ENCODE data around the gene G2E3. TPM values are rescaled to one million over a fixed set of nuclear protein-coding genes. Genes with fewer than 3 reads are reported as not detected.

Gene G2E3
- total and polyA plus RNA-seq, 2 of the 13 experiments (the other 11 are each of a cell fraction or from before 2014, with no cell fraction given): 22.8 to 63.0 TPM

DNA sequence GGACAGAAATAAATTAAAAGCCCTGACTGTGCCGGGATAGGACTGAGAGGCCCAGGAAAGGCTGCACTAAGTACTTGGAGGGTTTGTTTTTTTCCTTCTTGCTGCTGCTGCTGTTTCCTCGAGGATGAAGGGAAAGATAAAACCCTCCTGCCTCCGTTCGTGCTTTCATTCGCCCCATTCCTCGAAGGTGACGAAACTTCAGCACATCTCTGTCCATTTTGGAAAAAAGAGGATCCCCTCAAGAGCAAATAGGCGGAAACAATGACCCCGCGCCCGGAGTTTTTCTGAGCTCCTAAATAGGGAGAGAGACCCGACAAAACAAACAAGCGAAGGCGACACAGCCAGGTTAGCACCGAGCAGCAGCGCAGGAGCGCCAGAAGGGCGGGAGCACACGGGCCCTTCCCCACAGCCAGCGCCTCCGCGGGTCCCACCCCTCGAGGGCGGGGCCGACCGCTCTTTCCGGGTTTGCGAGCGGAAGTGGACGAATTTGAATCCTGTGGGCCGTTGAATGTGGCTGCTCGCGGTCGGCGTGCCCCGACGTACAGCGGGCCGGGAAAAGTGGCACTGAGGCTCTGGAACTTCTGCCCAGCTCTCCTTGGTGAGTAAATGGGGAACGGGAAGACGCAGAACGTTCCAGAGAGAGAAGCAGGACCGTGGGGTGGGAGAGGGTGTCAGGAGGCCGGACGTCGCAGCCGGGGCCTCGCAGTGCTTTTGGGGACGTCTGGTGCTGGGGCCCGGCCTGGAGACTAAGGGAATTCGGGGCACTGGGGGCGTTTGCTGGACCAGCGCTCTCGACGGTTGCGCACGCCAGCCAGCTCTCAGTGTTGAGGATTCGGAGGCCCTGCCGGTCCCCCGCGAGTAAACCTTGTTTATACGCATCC, at the start of gene G2E3 (continued):
- TF ChIP-seq HNF4G (IDR thresholded peaks at IDR 0.05; ENCODE audit: borderline replicate concordance, low read depth, low read length) (peak; percentile 76), HNF4G (CRISPR knock-in tag; IDR thresholded peaks at IDR 0.05; ENCODE audit: borderline replicate concordance, low read depth) (peak; percentile 82), PAX8 (CRISPR knock-in tag; IDR thresholded peaks at IDR 0.05; ENCODE audit: borderline replicate concordance) (no peak; the same call in 1 of the 2 replicates), RFX3 (CRISPR knock-in tag; IDR thresholded peaks at IDR 0.05) (no peak), MTA3 (CRISPR knock-in tag; IDR thresholded peaks at IDR 0.05) (no peak), PITX1 (CRISPR knock-in tag; IDR thresholded peaks at IDR 0.05) (peak; percentile 90), SNAPC2 (CRISPR knock-in tag; IDR thresholded peaks at IDR 0.05) (peak; percentile 99), JUNB (CRISPR knock-in tag; IDR thresholded peaks at IDR 0.05; ENCODE audit: borderline replicate concordance) (peak; percentile 86), REL (CRISPR knock-in tag; conservative IDR thresholded peaks at IDR 0.05) (peak; percentile 95; the same call in 1 of the 2 replicates), ZNF484 (CRISPR knock-in tag; IDR thresholded peaks at IDR 0.05; ENCODE audit: borderline replicate concordance, low read depth) (0 out of 2 replicates have a peak, but pooled peaks have one; percentile 37), ZNF678 (CRISPR knock-in tag; IDR thresholded peaks at IDR 0.05) (0 out of 2 replicates have a peak, but pooled peaks have one; percentile 62), CBFB (CRISPR knock-in tag; IDR thresholded peaks at IDR 0.05) (peak; percentile 91), HCFC1 (IDR thresholded peaks at IDR 0.05; ENCODE audit: low read depth, low read length) (0 out of 2 replicates have a peak, but pooled peaks have one; percentile 28), ZNF430 (CRISPR knock-in tag; IDR thresholded peaks at IDR 0.05) (peak; percentile 99; the same call in 1 of the 2 replicates), ETV6 (CRISPR knock-in tag; conservative IDR thresholded peaks at IDR 0.05) (peak; percentile 98), KLF9 (CRISPR knock-in tag; IDR thresholded peaks at IDR 0.05; ENCODE audit: low read depth) (peak; percentile 85; the same call in 1 of the 2 replicates), ZNF335 (CRISPR knock-in tag; IDR thresholded peaks at IDR 0.05) (peak; percentile 57), ZNF543 (CRISPR knock-in tag; IDR thresholded peaks at IDR 0.05) (peak; percentile 86; the same call in 1 of the 2 replicates), FOXM1 (CRISPR knock-in tag; IDR thresholded peaks at IDR 0.05) (no peak; the same call in 1 of the 2 replicates), ZNF766 (CRISPR knock-in tag; IDR thresholded peaks at IDR 0.05; ENCODE audit: borderline replicate concordance) (peak; percentile 57; the same call in 1 of the 2 replicates), MYC (CRISPR knock-in tag; IDR thresholded peaks at IDR 0.05; ENCODE audit: borderline replicate concordance) (peak; percentile 100), CBX2 (IDR thresholded peaks at IDR 0.05; ENCODE audit: low read depth, low read length) (no peak; the same call in 1 of the 2 replicates), CBX2 (CRISPR knock-in tag; IDR thresholded peaks at IDR 0.05; ENCODE audit: low read depth) (peak; percentile 99)
- TF ChIP-seq, protein P1, sequence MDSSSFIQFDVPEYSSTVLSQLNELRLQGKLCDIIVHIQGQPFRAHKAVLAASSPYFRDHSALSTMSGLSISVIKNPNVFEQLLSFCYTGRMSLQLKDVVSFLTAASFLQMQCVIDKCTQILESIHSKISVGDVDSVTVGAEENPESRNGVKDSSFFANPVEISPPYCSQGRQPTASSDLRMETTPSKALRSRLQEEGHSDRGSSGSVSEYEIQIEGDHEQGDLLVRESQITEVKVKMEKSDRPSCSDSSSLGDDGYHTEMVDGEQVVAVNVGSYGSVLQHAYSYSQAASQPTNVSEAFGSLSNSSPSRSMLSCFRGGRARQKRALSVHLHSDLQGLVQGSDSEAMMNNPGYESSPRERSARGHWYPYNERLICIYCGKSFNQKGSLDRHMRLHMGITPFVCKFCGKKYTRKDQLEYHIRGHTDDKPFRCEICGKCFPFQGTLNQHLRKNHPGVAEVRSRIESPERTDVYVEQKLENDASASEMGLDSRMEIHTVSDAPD (CRISPR knock-in tag; IDR thresholded peaks at IDR 0.05): peak; percentile 83
- TF ChIP-seq, protein P2, sequence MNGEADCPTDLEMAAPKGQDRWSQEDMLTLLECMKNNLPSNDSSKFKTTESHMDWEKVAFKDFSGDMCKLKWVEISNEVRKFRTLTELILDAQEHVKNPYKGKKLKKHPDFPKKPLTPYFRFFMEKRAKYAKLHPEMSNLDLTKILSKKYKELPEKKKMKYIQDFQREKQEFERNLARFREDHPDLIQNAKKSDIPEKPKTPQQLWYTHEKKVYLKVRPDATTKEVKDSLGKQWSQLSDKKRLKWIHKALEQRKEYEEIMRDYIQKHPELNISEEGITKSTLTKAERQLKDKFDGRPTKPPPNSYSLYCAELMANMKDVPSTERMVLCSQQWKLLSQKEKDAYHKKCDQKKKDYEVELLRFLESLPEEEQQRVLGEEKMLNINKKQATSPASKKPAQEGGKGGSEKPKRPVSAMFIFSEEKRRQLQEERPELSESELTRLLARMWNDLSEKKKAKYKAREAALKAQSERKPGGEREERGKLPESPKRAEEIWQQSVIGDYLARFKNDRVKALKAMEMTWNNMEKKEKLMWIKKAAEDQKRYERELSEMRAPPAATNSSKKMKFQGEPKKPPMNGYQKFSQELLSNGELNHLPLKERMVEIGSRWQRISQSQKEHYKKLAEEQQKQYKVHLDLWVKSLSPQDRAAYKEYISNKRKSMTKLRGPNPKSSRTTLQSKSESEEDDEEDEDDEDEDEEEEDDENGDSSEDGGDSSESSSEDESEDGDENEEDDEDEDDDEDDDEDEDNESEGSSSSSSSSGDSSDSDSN (CRISPR knock-in tag; IDR thresholded peaks at IDR 0.05): peak; percentile 92; the same call in 1 of the 2 replicates
- TF ChIP-seq, protein P3, sequence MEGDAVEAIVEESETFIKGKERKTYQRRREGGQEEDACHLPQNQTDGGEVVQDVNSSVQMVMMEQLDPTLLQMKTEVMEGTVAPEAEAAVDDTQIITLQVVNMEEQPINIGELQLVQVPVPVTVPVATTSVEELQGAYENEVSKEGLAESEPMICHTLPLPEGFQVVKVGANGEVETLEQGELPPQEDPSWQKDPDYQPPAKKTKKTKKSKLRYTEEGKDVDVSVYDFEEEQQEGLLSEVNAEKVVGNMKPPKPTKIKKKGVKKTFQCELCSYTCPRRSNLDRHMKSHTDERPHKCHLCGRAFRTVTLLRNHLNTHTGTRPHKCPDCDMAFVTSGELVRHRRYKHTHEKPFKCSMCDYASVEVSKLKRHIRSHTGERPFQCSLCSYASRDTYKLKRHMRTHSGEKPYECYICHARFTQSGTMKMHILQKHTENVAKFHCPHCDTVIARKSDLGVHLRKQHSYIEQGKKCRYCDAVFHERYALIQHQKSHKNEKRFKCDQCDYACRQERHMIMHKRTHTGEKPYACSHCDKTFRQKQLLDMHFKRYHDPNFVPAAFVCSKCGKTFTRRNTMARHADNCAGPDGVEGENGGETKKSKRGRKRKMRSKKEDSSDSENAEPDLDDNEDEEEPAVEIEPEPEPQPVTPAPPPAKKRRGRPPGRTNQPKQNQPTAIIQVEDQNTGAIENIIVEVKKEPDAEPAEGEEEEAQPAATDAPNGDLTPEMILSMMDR (CRISPR knock-in tag; IDR thresholded peaks at IDR 0.05): peak; percentile 34
